AG20443 (cell line): ENCODE data around the gene SETD1B.

ENCODE experiments used
- DNase-seq: peaks from one replicate; pipeline ENCODE4 v3.0.0; 2012; ENCODE audit warnings: low spot score, mixed read lengths

Gene SETD1B

DNA sequence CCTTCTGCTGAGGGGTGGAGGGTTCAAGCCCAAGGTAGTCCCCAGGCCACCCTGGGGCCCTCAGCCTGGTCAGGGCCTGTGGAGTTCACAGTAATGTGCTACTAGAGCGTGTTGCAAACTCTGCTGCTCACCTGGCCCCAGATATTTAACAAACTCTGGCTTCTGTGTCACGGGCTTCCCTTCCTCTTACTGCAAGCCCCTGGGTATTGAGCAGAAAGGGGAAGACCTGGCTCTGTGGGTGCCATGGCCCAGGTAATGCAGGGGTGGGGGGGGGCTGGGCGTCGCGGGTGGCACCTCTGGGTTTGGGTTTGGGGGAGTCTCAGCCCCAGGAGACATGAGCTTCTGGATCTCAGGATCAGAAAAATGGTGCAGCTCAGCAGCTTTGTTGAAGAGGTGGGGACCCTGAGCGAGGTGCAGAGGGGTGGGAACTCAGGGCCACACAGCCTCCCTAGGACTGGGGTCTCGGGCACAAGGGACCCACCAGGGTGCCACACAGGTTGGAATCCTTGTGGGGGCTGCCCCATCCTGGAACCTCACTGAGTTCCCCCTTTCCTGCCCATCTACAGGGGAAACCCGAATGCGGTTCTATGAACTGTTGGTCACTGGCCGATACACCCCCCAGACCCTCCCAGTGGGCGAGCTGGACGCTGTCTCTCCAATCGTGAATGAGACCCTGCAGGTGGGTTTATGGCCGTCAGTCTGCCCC is 4.0 kb downstream of the SETD1B start:
- DNase-seq: no peak

DNA sequence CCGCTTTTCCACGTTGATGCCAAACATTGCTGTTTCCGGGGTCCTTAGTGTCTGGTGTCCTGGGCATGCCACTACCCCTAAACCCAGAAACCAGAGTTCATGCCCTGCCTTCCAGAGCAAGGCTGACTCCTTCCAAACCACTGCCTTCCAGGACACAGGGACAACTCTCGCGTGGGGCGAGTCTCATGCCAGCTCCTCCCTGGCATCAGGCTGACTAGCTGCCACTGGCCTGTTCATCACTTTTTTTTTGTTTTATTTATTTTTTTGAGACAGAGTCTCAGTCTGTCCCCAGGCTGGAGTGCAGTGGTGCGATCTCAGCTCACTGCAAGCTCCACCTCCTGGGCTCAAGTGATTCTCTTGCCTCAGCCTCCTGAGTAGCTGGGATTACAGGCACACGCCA is 4.8 kb downstream of the SETD1B start:
- no peak for DNase-seq

DNA sequence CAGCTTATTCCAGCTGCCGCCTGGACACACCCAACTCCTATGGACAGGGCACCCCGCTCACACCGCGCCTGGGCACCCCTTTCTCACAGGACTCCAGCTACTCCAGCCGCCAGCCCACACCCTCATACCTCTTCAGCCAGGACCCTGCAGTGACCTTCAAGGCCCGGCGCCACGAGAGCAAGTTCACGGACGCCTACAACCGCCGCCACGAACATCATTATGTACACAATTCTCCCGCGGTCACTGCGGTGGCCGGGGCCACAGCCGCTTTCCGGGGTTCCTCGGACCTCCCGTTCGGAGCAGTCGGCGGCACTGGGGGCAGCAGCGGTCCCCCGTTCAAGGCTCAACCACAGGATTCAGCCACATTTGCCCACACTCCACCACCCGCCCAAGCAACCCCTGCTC is 5.9 kb downstream of the SETD1B start:
- no peak for DNase-seq

DNA sequence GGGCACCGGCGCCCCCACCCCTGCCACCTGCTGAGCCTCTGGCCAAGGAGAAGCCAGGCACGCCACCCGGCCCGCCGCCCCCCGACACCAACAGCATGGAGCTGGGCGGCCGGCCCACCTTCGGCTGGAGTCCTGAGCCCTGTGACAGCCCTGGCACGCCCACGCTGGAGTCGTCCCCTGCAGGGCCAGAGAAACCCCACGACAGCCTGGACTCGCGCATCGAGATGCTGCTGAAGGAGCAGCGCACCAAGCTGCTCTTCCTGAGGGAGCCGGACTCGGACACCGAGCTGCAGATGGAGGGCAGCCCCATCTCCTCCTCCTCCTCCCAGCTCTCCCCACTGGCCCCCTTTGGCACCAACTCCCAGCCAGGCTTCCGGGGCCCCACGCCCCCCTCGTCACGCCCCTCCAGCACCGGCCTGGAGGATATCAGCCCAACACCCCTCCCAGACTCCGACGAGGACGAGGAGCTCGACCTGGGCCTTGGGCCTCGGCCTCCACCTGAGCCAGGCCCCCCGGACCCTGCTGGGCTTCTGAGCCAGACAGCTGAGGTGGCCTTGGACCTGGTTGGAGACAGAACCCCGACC is 6.5 kb downstream of the SETD1B start:
- DNase-seq: no peak

DNA sequence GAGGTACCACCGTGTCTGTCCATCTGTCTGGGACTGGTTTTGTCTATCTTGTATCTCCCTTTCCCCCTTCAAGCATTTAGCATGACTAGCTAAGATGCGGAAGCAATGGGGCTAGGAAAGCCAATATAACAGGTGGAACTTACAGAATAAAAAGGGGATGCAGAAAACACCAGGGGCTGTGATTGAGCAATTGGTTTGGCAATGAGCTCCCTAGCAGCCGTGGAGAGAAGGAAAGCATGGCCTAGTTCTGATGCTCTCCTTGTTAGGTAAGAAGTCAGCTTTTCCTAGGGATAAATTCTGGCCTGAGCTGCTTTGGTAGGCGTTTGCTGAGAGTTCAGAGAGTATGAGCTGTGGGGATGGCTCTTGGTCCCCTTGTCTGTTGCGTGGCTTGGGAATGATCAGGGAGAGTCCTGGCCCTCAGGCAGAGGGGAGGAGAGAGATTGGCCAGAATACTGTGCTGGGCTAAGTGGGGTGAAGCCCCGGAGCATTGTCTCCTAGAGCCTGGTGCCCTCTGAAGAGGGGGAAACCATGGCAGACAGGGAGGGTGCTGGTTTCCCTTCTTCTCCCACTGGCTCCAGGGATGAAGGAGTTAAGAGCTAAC is 7.1 kb downstream of the SETD1B start:
- DNase-seq: no peak

DNA sequence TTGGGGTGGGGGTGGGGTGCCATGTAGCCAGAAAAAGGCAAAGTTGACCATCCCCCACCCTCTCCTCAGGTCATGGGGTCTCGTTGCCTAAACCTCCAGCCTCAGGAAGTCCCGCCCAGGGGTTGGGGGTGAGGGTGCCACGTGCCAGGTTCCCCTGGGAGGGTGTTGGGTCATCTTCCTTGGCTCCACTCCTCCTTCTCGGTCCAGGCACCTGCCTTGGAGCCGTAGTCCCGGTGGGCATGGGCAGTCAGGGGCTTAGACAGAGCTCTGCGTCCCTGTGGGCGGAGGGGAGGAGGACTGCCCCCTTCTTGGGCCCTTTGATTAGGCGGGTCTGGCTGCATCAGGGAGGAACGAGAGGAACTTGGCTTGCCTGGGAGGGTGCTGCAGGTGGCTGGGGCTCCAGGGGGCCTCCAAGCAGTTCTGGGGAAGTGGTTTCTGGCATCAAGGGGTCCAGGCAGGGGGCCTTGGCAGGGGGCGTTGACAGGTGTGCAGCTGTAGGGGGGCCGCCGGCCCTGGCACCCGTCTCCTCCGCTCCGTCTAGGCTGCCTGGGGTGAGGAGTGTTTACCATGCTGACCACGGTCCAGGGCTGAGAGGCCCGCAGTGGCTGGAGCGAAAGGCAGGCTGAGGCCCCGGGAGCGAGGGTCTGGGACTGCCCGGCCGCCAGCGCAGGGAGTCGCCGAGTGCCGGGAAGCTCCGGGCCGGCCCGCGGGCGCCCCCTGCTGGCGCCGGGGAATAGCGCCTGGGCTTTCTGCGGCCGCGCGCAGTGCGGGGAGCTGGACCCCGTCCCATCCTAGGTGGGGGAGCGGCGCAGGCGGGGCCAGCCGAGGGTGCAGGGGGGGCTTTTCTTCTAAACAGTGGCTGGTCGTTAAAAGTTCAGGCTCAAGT is 7.9 kb downstream of the SETD1B start:
- DNase-seq: peak; percentile 93

DNA sequence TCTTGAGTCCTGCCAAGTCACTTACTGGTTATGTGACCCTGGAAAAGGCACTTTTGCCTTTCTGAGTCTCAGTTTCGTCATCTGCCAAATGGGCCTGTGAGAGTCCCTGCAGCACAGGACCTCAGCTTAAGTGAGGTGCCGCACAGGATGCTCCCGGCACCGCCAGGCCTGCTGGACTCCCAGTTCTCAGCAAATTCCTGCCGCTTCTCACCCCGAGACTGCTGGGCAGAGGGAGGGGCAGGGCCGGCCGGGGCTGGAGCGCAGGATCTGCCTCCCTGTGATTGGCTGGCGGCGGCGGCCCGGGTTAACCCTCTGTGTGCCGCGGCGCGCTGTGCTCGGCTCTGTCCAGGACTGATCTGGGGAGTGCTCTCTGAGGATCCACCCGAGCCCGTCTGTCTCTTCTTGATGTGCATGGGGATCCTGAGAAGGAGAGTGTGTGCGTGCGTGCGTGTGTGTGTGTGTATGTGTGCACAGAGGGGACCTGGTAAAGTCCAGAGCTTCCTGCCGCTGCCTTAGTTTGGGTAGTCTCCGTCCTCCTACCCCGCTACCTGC is 8.6 kb downstream of the SETD1B start:
- DNase-seq: peak; percentile 93

DNA sequence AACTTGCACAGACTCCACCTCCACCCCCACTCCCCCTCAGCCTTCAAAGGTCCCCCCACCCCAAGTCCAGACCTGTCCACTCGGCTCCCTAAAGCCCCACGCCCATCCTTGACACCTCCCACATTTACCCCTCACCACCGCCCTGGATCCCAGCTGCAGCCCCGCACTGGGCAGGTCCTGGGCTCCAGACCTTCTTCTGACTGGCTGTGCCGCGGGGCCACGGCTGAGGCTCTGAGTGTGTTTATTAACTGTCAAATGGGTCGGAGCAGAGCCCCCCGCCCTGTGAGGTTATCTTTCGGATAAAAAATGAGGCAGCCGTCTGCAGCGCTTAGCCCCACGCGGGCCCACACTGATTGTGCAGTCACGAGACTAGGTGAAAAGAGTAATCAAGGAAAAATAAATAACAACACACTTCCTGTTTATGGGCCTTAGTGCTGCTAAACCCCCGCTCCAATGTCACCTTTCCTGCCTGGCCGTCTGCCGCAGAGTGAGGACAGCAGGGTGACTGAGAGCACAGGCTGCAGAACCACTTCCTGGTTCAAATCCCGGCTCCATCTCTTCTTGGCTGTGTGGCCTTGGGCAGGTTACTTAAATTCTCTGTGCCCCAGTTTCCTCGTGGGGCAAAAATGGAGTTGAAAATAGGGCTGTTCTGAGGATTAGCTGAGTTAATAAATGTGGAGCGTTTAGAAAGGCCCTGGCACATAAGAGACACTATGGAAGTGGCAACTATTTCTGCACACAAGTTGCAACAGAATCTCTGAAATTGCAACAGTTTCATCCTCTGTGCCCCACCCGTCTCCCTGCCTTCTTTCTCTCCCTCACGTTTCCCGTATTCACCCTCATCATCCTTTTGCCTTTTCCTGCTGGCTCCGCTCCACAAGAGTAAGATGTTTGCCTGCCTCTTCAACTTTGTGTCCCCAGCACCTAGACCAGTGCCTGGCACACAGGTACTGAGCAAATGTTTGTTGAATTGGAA is 9.4 kb downstream of the SETD1B start:
- DNase-seq: peak; percentile 41

DNA sequence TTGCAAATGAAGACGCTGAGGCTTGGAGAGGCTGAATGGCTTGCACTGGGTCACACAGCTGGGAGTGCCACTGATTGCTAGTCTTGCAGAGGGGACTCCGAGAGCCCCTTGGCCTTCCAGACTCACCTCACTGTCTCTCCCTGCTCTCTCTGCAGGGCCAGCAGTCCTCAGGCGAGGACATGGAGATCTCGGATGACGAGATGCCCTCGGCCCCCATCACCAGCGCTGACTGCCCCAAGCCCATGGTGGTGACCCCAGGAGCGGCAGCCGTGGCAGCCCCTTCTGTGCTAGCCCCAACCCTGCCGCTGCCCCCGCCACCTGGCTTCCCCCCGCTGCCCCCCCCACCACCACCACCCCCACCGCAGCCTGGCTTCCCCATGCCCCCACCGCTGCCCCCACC is 10.1 kb downstream of the SETD1B start:
- DNase-seq: no peak

DNA sequence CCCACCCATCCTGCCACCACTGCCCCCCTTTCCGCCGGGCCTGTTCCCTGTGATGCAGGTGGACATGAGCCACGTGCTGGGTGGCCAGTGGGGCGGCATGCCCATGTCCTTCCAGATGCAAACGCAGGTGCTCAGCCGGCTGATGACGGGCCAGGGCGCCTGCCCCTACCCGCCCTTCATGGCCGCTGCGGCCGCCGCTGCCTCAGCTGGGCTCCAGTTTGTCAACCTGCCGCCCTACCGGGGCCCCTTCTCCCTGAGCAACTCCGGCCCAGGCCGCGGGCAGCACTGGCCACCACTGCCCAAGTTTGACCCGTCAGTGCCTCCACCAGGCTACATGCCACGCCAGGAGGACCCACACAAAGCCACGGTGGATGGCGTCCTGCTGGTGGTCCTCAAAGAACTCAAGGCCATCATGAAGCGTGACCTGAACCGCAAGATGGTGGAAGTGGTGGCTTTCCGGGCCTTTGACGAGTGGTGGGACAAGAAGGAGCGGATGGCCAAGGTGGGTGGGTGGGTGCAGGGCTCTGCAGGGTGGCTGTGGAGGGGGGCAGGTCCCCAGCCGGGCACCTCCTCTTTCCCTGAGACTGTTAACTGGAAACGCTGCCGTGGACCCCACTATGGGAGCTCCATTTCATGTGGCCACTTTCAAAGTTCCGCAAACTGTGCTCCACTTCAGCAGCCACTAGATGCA is 10.8 kb downstream of the SETD1B start:
- no peak for DNase-seq

DNA sequence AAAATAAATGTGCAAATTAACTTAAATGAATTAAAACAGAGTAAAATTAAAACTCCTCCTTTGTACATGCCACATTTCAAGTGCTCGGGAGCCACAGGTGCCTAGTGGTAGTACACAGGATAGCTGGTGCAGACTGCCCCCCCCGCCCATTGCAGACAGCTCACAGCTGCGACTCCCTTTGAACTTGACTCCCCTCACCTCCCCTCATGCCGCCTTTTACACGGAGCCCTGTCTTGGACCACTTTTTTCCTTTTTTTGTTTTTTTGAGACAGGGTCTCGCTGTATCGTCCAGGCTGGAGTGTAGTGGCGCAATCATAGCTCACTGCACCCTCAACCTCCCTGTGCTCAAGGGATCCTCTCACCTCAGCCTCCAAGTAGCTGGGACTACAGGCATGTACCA is 11.5 kb downstream of the SETD1B start:
- no peak for DNase-seq

DNA sequence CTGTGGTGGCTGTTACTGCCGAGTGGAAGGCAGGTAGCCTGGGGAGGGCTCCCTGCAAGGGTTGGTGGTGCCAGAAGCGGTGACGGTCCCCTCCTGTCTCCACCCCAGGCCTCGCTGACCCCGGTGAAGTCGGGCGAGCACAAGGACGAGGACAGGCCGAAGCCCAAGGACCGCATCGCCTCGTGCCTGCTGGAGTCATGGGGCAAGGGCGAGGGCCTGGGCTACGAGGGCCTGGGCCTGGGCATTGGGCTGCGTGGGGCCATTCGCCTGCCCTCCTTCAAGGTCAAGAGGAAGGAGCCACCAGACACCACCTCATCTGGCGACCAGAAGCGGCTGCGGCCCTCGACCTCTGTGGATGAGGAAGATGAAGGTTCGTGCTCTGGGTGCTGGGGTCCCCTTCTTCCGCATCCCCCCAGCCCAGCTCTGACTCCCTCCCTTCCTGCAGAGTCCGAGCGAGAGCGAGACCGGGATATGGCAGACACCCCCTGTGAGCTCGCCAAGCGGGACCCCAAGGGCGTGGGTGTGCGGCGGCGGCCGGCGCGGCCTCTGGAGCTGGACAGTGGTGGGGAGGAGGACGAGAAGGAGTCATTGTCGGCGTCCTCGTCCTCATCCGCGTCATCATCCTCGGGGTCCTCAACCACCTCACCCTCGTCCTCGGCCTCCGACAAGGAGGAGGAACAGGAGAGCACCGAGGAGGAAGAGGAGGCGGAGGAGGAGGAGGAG is 13.3 kb downstream of the SETD1B start:
- no peak for DNase-seq

DNA sequence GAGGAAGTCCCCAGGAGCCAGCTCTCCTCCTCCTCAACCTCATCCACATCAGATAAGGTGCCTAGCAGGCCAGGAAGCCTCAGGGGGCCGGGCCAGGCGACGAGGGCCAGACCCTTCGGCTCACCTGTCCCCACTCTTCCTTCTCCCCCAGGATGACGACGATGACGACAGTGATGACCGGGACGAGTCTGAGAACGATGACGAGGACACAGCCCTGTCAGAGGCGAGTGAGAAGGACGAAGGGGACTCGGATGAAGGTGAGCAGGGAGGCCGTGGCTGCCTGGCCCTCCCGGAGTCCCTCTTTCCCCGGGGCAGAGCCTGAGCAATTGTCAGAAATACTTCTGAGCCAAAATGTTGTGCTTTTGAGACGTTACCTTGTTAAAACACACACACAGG is 13.8 kb downstream of the SETD1B start:
- DNase-seq: no peak

DNA sequence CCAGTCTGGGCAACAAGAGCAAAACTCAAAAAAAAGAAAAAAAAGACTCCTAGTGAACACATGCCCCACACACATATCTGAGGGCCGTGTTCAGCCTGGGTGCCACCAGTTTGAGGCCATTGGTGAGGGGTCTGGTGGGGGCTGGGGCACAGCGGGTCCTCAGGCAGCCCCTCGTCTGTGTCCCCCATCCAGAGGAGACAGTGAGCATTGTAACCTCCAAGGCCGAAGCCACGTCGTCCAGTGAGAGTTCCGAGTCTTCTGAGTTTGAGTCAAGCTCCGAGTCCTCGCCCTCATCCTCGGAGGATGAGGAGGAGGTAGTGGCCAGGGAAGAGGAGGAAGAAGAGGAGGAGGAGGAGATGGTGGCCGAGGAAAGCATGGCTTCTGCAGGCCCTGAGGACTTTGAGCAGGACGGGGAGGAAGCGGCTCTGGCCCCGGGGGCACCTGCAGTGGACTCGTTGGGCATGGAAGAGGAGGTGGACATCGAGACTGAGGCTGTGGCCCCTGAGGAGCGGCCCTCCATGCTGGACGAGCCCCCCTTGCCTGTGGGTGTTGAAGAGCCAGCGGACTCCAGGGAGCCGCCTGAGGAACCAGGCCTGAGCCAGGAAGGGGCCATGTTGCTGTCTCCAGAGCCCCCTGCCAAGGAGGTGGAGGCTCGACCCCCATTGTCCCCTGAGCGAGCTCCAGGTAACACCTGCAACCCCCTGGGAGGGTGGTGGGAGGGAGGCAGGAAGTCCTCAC is 15.6 kb downstream of the SETD1B start:
- no peak for DNase-seq

DNA sequence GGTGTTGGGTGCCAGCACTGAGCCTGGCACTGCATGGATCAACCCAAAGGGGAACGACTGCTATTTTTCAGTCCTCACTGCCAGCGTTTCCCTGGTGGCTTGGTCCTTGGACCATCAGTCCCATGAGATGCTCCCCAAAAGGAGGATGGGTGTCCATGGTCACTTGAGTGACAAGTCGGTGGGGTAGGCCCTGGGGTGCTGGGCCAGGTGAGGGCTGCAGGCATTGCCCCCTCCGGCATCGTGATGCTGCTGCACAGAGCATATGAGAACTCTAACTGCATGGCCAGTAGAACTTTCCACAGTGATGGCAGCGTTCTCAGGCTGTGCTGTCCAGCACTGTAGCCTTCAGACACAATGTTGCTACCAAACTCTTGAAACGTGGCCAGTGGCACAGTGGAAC is 16.2 kb downstream of the SETD1B start:
- DNase-seq: no peak

DNA sequence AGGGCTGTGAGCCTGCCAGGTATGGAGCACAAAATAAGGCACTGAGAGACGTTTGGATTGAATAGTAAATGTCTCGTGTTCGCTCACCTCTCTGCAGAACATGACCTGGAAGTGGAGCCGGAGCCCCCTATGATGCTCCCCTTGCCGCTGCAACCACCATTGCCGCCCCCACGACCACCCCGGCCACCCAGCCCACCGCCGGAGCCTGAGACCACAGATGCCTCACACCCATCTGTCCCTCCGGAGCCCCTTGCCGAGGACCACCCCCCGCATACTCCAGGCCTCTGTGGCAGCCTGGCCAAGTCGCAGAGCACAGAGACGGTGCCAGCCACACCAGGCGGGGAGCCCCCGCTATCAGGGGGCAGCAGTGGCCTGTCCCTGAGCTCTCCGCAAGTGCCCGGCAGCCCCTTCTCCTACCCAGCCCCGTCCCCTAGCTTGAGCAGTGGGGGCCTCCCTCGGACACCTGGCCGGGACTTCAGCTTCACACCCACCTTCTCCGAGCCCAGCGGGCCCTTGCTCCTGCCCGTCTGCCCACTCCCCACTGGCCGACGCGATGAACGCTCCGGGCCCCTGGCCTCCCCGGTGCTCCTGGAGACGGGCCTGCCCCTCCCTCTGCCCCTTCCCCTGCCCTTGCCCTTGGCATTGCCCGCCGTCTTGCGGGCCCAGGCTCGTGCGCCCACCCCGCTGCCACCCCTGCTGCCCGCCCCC is 18.7 kb downstream of the SETD1B start:
- no peak for DNase-seq

DNA sequence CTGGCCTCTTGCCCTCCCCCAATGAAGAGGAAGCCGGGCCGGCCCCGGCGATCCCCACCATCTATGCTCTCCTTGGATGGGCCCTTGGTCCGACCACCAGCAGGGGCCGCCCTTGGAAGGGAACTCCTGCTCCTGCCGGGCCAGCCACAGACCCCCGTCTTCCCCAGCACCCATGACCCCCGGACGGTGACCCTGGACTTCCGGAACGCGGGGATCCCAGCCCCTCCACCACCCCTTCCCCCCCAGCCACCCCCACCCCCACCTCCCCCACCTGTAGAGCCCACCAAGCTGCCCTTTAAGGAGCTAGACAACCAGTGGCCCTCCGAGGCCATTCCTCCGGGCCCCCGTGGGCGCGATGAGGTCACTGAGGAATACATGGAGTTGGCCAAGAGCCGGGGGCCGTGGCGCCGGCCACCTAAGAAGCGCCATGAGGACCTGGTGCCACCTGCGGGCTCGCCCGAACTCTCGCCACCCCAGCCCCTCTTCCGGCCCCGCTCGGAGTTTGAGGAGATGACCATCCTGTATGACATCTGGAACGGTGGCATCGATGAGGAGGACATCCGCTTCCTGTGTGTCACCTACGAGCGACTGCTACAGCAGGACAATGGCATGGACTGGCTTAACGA is 19.4 kb downstream of the SETD1B start:
- no peak for DNase-seq

DNA sequence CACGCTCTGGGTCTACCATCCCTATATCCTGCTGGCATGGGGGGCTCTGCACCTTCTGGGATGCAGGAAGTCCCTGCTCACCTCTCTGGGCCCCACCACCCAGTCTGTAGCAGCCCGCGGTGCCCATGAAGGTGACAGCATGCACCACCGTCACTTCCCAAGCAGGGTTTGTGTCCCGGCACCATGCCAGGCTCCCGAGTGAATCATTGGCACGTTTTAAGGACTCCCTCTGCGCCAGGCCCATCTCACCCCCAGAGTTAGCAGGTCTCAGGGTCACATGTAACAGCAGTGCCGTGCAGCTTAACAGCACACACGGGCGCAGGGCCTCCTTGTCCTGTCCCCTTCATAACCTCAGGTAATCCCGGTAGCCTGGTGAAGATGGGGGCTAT is 19.9 kb downstream of the SETD1B start:
- no peak for DNase-seq
